HG02943 (cell line): ENCODE results near the gene FGF12.

Experiments
- ATAC-seq: cut with Tn5 transposase; IDR thresholded peaks from one replicate; pipeline ENCODE4 v1.9.1; 2021; ENCODE audit warnings: mild to moderate bottlenecking, low read depth, moderate library complexity; ENCODE audit not compliant: unreplicated experiment

Gene FGF12

DNA sequence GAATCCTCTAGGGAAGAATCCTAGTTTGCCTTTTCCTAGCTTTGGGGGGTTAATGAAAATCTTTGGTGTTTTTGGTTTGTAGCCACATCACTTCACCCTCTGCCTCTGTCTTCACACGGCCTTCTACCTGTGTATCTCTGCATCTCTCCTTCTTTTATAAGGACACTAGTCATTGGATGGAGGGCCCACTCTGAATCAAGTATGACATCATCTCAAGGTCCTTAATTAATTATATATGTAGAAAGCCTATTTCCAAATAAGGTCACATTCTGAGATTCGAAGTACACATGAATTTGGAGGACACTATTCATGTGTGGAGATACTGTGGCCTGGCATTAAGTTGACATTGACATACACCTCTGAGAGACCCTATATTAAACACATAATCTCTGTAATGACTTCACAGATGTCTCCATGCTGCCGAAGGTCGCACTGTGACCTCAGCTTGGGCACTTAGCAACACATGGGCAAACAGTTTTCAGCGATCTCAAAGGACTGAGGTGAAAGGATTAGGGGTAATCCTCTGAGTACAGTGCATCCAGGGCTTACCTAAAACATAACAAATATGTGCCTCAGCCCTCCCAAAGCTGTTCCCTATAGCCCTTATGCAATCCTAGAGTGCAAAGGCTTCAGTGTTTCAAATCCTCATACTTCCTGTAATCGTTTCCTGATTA lies 446.0 kb downstream of the FGF12 start:
- ATAC-seq: no peak

GRCh38 chr3:192279664-192280063 lies 447.7 kb downstream of the FGF12 start:
- no peak for ATAC-seq

- ATAC-seq: no peak
Observed at GRCh38 chr3:192277477-192277876, 449.9 kb downstream of the FGF12 start.

DNA sequence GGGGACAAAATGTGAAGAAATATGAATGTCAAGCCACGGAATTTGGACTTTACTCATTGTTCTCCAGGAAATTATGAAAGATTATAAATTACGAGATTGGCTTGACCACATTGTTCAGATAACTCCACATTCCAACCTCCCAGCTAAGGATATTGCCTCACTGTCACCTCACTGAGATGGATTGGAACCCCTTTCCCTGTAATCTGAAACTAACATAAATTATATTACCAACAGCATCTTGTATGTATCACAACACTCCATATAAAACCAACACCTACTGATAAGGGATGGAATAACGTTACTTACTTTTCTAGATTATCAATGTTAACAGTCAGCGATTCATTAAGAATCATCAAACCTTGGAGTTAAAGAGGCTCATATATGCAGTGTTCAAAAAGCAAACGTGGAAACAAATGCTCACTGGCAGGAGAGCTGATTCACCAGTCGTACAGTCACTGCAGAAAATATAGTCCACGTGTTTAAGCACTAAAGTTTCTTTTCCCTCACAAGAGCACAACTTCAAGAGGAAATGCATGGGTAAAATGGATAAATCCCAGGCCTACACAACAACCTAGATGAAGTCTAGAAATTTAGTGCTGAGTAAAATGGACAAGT lies 451.5 kb downstream of the FGF12 start:
- ATAC-seq: no peak

DNA sequence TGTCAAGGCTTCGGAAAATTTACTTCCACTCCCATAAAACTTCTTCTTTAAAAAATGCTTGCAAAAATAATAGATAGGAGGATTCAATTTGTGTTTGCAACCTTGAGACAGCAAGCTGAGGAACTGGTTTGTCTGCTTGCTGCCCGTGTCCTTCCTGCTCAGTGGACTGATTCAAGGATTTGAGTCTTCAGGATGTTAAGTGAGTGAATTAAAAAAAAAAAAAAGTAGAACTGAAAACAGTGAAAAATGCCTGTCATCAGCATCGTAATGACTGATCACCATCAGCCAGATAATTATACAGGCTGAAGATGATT lies 453.7 kb downstream of the FGF12 start:
- no peak for ATAC-seq

- ATAC-seq: no peak
Observed at GRCh38 chr3:192273001-192273696, 454.2 kb downstream of the FGF12 start.

DNA sequence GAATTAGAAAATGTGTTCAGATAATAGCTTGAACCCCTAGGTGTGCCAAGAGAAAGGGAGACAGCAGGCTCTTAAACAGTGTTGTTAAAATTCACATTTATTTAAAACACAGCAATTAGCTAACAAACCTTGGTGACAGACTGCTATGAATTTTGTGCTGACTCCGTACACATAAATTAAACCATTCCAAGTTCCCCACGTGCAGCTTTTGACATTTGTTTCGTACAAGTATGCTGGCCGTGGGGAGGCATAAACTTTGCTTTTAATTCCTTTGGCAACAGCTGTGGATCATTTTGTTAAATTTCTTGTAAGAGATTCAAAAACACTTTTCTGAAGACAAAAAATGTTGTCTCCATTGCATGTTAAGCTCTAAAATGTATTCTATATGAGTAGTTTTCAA lies 465.3 kb downstream of the FGF12 start:
- ATAC-seq: no peak

DNA sequence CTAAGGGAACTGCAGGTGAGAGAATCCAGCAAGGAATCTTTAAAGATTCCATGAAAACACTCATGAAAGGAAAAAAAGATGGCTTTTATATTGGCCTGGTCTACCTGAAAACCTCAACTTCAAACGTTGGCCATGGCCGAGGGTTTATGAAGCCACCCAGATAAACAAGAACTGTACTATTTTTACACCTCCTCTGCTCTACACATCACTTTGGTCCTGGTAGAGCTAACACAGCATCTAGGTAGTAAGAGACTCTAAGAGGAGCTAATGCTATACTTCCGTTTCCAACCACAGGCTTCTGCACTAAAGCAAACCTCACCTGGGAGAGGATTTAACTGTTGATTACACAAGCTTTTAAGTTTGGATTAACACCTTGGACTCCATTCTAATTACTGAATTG lies 466.2 kb downstream of the FGF12 start:
- no peak for ATAC-seq

DNA sequence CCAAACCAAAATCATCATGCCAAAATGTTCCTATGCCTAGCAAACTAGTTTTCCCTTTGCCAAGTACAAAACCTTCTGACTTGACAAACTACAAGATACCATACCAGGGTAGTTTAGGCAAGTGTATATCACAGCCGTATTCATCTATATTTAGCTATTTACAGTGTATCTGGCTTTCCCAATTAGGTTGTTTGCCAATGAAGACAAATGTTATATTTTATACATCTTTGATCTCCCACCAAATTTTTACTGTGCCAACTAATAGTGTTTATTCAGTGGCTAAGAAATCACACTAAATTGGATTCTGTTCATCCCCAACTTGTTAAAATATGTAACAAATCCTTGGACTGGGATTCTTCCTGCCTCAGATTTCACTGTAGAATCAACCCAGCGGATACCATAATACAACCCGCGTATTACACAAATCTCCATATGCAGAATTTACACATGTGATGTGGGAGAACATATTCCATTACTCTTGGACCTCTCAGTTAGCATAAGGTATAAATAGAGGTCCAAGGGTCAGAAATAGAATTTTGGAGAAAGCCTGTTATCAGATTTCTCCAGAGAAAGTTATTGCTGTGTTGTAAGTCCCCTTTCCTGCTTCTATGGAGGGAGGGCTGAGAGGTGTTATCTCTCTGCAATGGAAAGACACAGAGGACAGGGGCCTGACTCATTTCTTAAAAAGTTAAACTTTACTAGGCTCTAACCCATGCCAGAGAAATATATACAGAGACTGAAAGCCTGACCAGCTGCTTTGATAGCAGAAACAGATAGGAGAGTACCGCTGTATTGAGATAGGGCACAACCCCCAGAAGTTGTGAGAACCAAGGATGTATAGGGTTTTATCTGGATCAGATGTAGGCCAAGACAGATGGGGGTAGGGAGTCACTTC lies 467.0 kb downstream of the FGF12 start:
- ATAC-seq: no peak

- ATAC-seq: no peak
Observed at GRCh38 chr3:192259661-192260060, 467.7 kb downstream of the FGF12 start.

- ATAC-seq: no peak
Observed at GRCh38 chr3:192258721-192259120, 468.6 kb downstream of the FGF12 start.

DNA sequence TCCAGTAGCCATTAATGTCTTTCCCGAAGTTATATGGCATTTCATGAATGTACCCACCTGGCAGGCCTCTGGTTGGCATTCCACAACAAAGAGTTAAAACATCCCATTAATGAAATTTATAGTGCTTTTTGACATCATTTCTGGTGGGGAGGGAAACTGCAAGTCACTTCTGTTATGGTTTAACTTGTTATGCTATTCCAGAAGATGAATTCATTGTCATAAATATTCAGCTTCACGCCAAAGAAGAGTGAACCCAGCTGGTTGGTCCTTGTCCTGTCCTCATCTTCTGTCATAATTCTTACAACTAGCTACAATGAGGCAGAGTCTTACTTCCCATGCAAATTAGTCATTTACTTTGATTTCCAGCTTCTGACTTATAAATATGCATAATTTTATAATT lies 471.5 kb downstream of the FGF12 start:
- ATAC-seq: no peak

- no peak for ATAC-seq
Observed at GRCh38 chr3:192253138-192253887, 474.0 kb downstream of the FGF12 start.

DNA sequence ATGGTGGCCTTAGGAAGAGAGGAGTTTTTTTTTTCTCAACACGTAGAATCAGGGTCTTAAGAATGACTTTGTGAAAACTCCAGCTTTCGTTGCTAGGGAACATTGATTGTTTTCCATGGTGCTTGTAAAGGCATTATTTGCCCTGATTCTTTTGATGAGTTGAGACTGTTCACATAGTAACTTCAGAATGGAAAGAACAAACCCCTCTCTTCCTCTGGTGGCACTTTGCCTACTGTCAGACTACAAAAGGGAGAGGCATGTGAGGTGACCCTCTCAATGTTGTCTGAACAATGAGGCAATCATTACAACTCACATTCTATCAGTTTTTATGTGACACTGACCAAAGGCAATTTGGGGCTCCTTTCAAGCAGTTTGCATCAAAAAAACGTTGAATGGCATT lies 477.8 kb downstream of the FGF12 start:
- ATAC-seq: no peak

DNA sequence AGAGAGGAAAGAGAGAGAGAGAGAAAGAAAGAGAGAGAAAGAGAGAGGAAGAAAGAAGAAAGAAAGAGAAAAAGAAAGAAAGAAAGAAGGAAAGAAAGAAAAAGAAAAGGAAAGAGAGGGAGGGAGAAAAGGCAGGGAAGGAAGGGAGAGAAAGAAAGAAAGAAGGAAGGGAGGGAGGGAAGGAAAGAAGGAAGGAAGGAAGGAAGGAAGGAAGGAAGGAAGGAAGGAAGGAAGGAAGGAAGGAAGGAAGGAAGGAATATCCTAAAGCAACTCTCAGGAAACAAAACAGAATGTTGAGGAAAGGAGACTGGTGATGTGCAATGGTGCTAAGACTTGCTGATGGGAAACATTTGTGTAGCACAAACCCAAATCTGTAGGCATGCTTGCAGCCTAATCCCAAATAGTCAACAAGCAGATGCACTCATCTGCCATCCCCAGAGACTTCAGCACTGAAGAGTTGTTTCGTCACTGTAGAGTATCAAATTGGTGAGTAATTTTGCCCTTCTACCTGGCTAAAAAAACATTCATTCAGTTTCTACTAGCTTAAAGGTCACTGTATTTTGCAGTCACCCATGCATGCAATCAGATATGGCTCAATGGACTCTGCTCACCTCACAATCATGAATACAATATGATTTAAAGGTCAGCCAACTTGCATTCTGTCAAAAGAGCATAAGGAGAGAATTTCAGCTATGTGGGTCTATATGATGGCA lies 480.3 kb downstream of the FGF12 start:
- ATAC-seq: no peak

- ATAC-seq: no peak
Observed at GRCh38 chr3:192244591-192244990, 482.8 kb downstream of the FGF12 start.

- ATAC-seq: no peak
Observed at GRCh38 chr3:192239956-192240355, 487.4 kb downstream of the FGF12 start.

DNA sequence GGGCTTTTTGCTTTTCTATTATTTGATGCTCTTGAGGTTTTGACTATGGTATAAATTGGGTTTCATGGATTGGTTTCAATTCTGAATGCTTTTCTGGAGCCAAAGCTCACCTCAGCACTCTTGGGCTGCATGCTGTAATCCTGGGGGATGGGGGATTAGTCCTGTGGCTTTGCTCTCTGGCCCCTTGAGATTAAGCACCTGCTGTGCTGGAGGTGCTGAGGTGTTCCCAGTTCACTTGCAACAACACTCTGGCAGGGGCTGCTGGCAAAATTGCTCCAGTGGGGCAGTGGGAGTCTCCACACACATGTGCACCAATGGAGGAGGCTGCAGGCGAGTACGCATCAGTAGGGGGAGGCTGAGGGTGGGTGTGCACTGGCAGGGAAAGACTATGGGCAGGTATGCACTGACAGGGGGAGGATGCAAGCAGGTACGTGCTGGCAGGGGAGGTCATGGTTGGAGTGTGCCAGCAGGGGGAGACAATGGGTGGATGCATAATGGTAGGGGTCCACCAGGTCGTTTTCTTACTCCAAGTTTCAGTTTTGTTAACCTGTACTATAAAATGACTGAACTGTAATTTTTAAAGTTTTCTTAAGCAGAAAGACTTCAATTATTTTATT lies 489.2 kb downstream of the FGF12 start:
- ATAC-seq: no peak

DNA sequence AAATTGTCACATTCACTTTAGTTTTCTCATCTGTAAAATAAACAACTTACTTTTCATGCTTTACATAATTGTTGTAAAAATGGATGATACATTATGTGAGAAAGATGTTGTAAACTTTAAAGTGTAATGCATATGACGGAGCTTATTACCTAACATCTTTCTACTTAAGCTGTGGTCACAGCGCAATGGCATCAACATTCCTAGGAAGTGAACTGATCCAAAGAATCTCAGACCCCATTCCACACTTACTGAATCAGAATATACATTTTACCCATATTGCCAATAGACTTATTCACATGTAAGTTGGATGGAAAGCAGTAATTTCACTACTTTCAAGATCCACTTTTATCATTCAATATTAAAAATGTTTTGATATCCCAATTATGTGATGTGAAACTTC lies 497.5 kb downstream of the FGF12 start:
- ATAC-seq: no peak
